Measurements from ENCODE around the gene KCNA4. TPM values are rescaled to one million over a fixed set of nuclear protein-coding genes. Genes with fewer than 3 reads are reported as not detected.
"Not testable (repeated sequence)": the region's sequence is repeated elsewhere in the genome, so short reads cannot be mapped to it uniquely, and the experiment has no call there.

KCNA4 gene
- total and polyA plus RNA-seq, 2 of the 4 experiments (the other 2 are of a cell fraction), result not detected

GRCh38 chr11:29975580-29975979, 41.2 kb downstream of the KCNA4 start:
- H3K4ac ChIP-seq (ENCODE audit: low read depth, low read length); H3K4me2 ChIP-seq (ENCODE audit: low read depth, low read length); H2BK15ac ChIP-seq (ENCODE audit: low read depth, low read length); H2AK9ac ChIP-seq (replicated peaks; ENCODE audit: low read depth, low read length, poor library complexity); CTCF ChIA-PET; H3K14ac ChIP-seq (replicated peaks; ENCODE audit: low read depth, low read length); H3K9me3 ChIP-seq (ENCODE audit: control insufficient read depth, insufficient read depth, low read length); ATAC-seq (ENCODE audit: low read depth); H4K5ac ChIP-seq (ENCODE audit: low read depth, low read length); H2AK5ac ChIP-seq (ENCODE audit: low read depth, low read length); H4K20me1 ChIP-seq (ENCODE audit: insufficient read depth, low read length); H2BK20ac ChIP-seq (ENCODE audit: low read depth, low read length); BruUV-seq (replicated peaks); H3K56ac ChIP-seq (ENCODE audit: extremely low read depth, insufficient read depth, low read length); POLR2A ChIA-PET (ENCODE audit: unreplicated experiment); dilution Hi-C loops (cut with HindIII; ENCODE audit: low sequenced_read_pairs, unreplicated experiment); H2BK120ac ChIP-seq (ENCODE audit: low read depth, low read length); H3K79me1 ChIP-seq (ENCODE audit: low read depth in 1 of 2, low read length in 2 of 2); H3K23ac ChIP-seq (ENCODE audit: low read depth, low read length); H3K27ac ChIP-seq (ENCODE audit: insufficient read depth, low read length); H2BK5ac ChIP-seq (ENCODE audit: low read depth, low read length, poor library complexity, severe bottlenecking); H4K91ac ChIP-seq (ENCODE audit: insufficient read depth, low read depth, low read length); H4K8ac ChIP-seq (ENCODE audit: low read depth in 2 of 2, low read length in 2 of 2); intact Hi-C loops (cut with micrococcal nuclease); H3K9me1 ChIP-seq (ENCODE audit: insufficient read depth, low read length); H3K18ac ChIP-seq (ENCODE audit: low read depth, low read length); H2AFZ ChIP-seq (replicated peaks; ENCODE audit: low read length, poor library complexity); H3K36me3 ChIP-seq (ENCODE audit: control insufficient read depth, insufficient read depth, low read length); H3K4me3 ChIP-seq (ENCODE audit: insufficient read depth, low read depth, low read length); H3K27me3 ChIP-seq (ENCODE audit: control insufficient read depth, insufficient read depth, low read length); in situ Hi-C loops (cut with MboI; ENCODE audit: low sequenced_read_pairs); H3K9ac ChIP-seq (ENCODE audit: low read depth, low read length); DNase-seq; H3K4me1 ChIP-seq (ENCODE audit: control insufficient read depth, insufficient read depth, low read length): not testable (repeated sequence)
- WGBS, 2 experiments (ENCODE audit: extremely low coverage in 2 of 2, insufficient read length in 1 of 2), result no CpG with 5 or more reads among the region's 10 CpGs

Measured in IMR-90 (cell line).